Pancreas (tissue), 10 donors: Measurements from ENCODE around the gene RPL27A. TPM values are rescaled to one million over a fixed set of nuclear protein-coding genes. Genes with fewer than 3 reads are reported as not detected.
"Not testable (repeated sequence)": the region's sequence is repeated elsewhere in the genome, so short reads cannot be mapped to it uniquely, and the experiment has no call there.

ENCODE experiments used
- ATAC-seq, 4 donors: fragments of 200-7000 bp; cut with Tn5 transposase; one replicate each; pipeline versions ENCODE4 v1.8.0 to v1.9.1; 2020; ENCODE audit warnings: mild to moderate bottlenecking in 4 of 4, moderate library complexity in 4 of 4
- DNase-seq, 6 donors: peaks; one replicate each; pipeline ENCODE4 v3.0.0-alpha.2; 2020
- FAIRE-seq: peaks from 2 replicates; lab custom pipeline; 2012; peaks lifted over from hg19 to GRCh38; lab: Jason Lieb, UNC
- H3K27ac ChIP-seq, 4 donors: fragments of 200-600 bp; sonication (generic); 1 replicate in 3 of 4; 2 replicates in 1 of 4; pipeline versions ENCODE4 v1.5.0 to v1.8.0; 2020
- H3K27me3 ChIP-seq, 4 donors: fragments of 200-600 bp; one replicate each; pipeline ENCODE4 v1.8.0; 2021
- H3K36me3 ChIP-seq, 3 donors: fragments of 200-600 bp; sonication (generic) in 1 of 3; one replicate each; pipeline versions ENCODE4 v1.5.0 to v1.8.0; 2020 to 2021
- H3K4me1 ChIP-seq, 3 donors: fragments of 200-600 bp; one replicate each; pipeline ENCODE4 v1.8.0; 2021
- H3K4me3 ChIP-seq, 4 donors: fragments of 200-600 bp; sonication (generic) in 2 of 4; one replicate each; pipeline versions ENCODE4 v1.5.0 to v1.8.0; 2020 to 2021
- H3K9me3 ChIP-seq, 4 donors: fragments of 200-600 bp; one replicate each; pipeline ENCODE4 v1.8.0; 2021
- CTCF ChIP-seq, 4 donors: fragments of 200-600 bp; sonication (generic) in 3 of 4; IDR thresholded peaks; one replicate each; pipeline versions ENCODE4 v1.5.0 to v1.8.0; 2021; ENCODE audit warnings: antibody characterized with exemption in 4 of 4
- WGBS, 2 donors: extraction: QIAGEN DNeasy Blood & Tissue Kit; methylation state at CpG; one replicate each; pipeline ENCODE4 v1.1.7; 2013; 5-methylcytosine and 5-hydroxymethylcytosine counted together
- intact Hi-C, 3 donors: fragments of 100-400 bp; cut with DNase I; formaldehyde crosslinking; loops; one replicate each; pipeline versions ENCODE4 v1.11.1 to v1.14.2; 2022
- polyA plus RNA-seq, 2 donors: library from polyadenylated mRNA; stranded (reverse); fragments of 200-250 nt; gene quantifications; one replicate each; pipeline ENCODE4 v1.2.3, GENCODE V29; 2013
- total RNA-seq, 6 donors: library from RNA; stranded (reverse); fragmentation: NEBNext Ultra II Directional in 4 of 6; extraction: Animal tissue kit (Norgen Biotek cat#: 25700) in 4 of 6; gene quantifications; one replicate each; pipeline versions ENCODE4 v1.2.1 to v1.2.4, GENCODE V29; 2021 to 2023
- donor health status: healthy with polysubstance abuse.
- donor health status: DM: no; HTN: no; CAD: no; lungs with moderate emphysema.
- donor health status: DM: no; HTN: no; CAD: no.
- donor health status: control.
- donor health status: control.
- donor health status: Bipolar disorder and iron deficiency.
- donor health status: DM: yes; HTN: yes; CAD: no.
- donor health status: DM: no; HTN: no; CAD: no.
- donor health status: DM: no; HTN: no; CAD: no.
- donor health status: DM: yes; HTN: yes; CAD: no.

RPL27A gene
- total and polyA plus RNA-seq, 8 donors = 321 to 2,393 (median 619) TPM

DNA sequence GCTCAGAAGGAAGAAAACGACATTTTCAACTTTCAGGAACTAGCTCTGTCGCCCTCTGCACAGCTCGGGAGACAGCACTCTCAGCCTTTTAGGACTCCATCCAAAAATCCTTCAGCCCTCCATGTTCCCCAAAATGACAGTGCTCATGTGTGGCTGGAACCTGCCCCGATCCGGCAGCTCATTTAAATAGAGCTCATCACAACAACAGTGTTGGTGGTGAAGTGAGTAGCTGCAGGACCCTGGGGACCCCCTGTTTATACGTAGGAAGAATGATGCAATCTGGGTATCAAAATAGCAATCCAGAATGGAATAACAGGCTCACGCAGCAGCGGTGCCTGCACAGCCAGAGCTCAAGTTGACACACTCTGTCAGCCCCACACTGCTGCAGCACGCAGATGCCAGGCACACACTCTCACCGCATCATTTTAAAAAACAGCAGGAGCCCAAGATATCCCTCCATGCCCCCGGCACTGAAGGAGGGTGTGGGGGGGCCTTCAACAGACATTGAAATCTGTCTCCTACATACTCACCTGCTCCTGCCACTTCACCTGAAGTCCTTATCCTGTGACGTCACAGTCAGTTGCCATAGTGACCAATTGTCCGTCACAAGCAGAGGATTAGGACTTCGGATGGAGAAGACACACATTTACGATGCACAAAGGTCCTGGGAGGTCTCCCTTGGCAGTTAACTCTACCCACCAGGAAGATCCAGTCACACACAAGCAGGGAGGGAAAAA, 24.1 kb upstream of the RPL27A start:
- no peak for FAIRE-seq
- H3K36me3 ChIP-seq = no peaks in the 10 kb centered on the region
- no peaks in the 10 kb centered on the region for H3K9me3 ChIP-seq
- H3K4me1 ChIP-seq = no peaks in the 10 kb centered on the region
- intact Hi-C loops = no loop called here
- DNase-seq = no peak
- H3K4me3 ChIP-seq = no peak overlapping the region
- 84 to 85% methylated on average over 15 of the region's 15 CpGs for WGBS, 2 donors
- ATAC-seq = no peak
- TF ChIP-seq CTCF (IDR thresholded peaks at IDR 0.05) = no peak
- H3K27ac ChIP-seq = no peak overlapping the region
- H3K27me3 ChIP-seq = no peaks in the 10 kb centered on the region

- no peak for TF ChIP-seq CTCF (IDR thresholded peaks at IDR 0.05)
- intact Hi-C loops = no loop called here
- 82 to 88% methylated on average over 6 of the region's 6 CpGs for WGBS, 2 donors
- no peaks in the 10 kb centered on the region for H3K27me3 ChIP-seq
- no peak overlapping the region for H3K27ac ChIP-seq
- H3K36me3 ChIP-seq = no peaks in the 10 kb centered on the region
- DNase-seq (no peak), FAIRE-seq (no peak), ATAC-seq (no peak)
- H3K4me3 ChIP-seq = no peak overlapping the region
- no peaks in the 10 kb centered on the region for H3K9me3 ChIP-seq
- H3K4me1 ChIP-seq = no peaks in the 10 kb centered on the region
Measured at GRCh38 chr11:8661001-8661795, 21.4 kb upstream of the RPL27A start.

DNA sequence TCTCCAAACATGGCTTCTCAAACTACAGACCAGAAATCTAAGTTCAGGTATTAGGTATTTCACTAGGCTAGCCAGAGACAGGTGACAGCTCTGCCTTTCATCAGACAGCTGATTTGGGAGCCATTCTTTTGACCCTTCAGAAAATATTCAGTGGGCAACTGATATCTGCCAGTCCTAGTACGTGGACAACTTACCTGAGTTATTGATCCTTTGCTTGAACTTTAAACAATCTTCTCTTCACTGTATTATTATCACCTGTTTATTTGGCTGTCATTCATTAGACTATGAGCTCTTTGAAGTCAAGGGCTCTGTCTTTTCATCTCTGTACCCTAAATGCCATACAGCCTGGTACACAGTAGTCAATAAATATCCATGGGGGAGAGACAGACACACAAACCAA, 17.4 kb upstream of the RPL27A start:
- no peak overlapping the region for H3K4me3 ChIP-seq
- no peaks in the 10 kb centered on the region for H3K36me3 ChIP-seq
- 74 to 75% methylated on average over 1 of the region's 1 CpG for WGBS, 2 donors
- intact Hi-C loops = no loop called here
- FAIRE-seq (no peak), DNase-seq (no peak), ATAC-seq (no peak)
- no peaks in the 10 kb centered on the region for H3K27me3 ChIP-seq
- no peaks in the 10 kb centered on the region for H3K4me1 ChIP-seq
- H3K9me3 ChIP-seq = no peaks in the 10 kb centered on the region
- H3K27ac ChIP-seq = no peak overlapping the region
- no peak for TF ChIP-seq CTCF (IDR thresholded peaks at IDR 0.05)

DNA sequence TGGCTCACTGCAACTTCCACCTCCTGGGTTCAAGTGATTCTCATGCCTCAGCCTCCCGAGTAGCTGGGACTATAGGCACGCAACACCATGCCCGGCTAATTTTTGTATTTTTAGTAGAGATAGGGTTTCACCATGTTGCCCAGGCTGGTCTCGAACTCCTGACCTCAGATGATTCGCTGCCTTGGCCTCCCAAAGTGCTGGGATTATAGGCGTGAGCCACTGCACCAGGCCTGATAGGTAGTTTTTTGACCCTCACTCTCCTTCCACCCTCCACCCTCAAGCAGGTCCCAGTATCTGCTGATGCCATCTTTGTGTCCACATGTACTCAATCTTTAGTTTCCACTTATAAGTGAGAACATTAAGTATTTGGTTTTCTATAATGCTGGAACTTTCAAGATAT, 12.5 kb upstream of the RPL27A start:
- 94 to 95% methylated on average over 6 of the region's 6 CpGs for WGBS, 2 donors
- H3K27ac ChIP-seq, H3K4me1 ChIP-seq, FAIRE-seq, intact Hi-C loops, H3K4me3 ChIP-seq, H3K9me3 ChIP-seq, H3K36me3 ChIP-seq, DNase-seq, ATAC-seq, H3K27me3 ChIP-seq: not testable (repeated sequence)

GRCh38 chr11:8671193-8671612, 11.4 kb upstream of the RPL27A start:
- H3K9me3 ChIP-seq = no peaks in the 10 kb centered on the region
- DNase-seq (peak in 1 of 6 donors; percentile 27), ATAC-seq (peak; percentile 59 to 84 (median 76)), FAIRE-seq (peak; percentile 75)
- H3K36me3 ChIP-seq = no peaks in the 10 kb centered on the region
- no peak overlapping the region for H3K4me3 ChIP-seq
- peak overlapping the region in 3 of 4 donors; percentile 4 to 48 (median 37) for H3K27ac ChIP-seq
- peaks cover 0 to 4% (median 0%) of the 10 kb centered on the region in 3 donors for H3K4me1 ChIP-seq
- 44 to 54% methylated on average over 4 of the region's 4 CpGs for WGBS, 2 donors
- intact Hi-C loops = no loop called here
- no peak for TF ChIP-seq CTCF (IDR thresholded peaks at IDR 0.05)
- no peaks in the 10 kb centered on the region for H3K27me3 ChIP-seq
